Measurements from ENCODE around the gene LACTB. TPM values are rescaled to one million over a fixed set of nuclear protein-coding genes. Genes with fewer than 3 reads are reported as not detected.

The LACTB gene
- total RNA-seq, 1 experiment from 2014 or later = 17.2 TPM

GRCh38 chr15:63146684-63147083 lies 25.0 kb downstream of the LACTB start (continued):
- TF ChIP-seq PRDM15 (CRISPR knock-in tag; IDR thresholded peaks at IDR 0.05) (no peak), CREM (CRISPR knock-in tag; IDR thresholded peaks at IDR 0.05) (no peak), NFE2L1 (CRISPR knock-in tag; IDR thresholded peaks at IDR 0.05) (no peak), CBFB (CRISPR knock-in tag; IDR thresholded peaks at IDR 0.05; ENCODE audit: low read depth) (no peak), ZNF416 (CRISPR knock-in tag; IDR thresholded peaks at IDR 0.05) (no peak)

GRCh38 chr15:63151665-63152064 lies 30.0 kb downstream of the LACTB start:
- no peak for DNase-seq (ENCODE audit: low spot score)
- no peak for ATAC-seq
- peaks cover 4% of the 10 kb centered on the region; the same call in 1 of the 2 replicates for H3K9me3 Mint-ChIP-seq
- no peak for TF ChIP-seq E2F4 (CRISPR knock-in tag; IDR thresholded peaks at IDR 0.05; ENCODE audit: borderline replicate concordance, low read depth)
- TF ChIP-seq ZNF138 (CRISPR knock-in tag; conservative IDR thresholded peaks at IDR 0.05) = no peak
- H3K27ac Mint-ChIP-seq = no peak overlapping the region
- H3K4me1 Mint-ChIP-seq = peaks cover 10% of the 10 kb centered on the region
- H3K4me3 Mint-ChIP-seq = no peak overlapping the region
- peaks cover 38% of the 10 kb centered on the region for H3K36me3 Mint-ChIP-seq
- no peaks in the 10 kb centered on the region for H3K27me3 Mint-ChIP-seq (ENCODE audit: low read depth)
- ChIA-PET CTCF (no interaction called here), POLR2A (no interaction called here)

- H3K4me3 Mint-ChIP-seq = peak overlapping the region; percentile 98
- peaks cover 14% of the 10 kb centered on the region for H3K4me1 Mint-ChIP-seq
- TF ChIP-seq JAZF1 (CRISPR knock-in tag; IDR thresholded peaks at IDR 0.05) = no peak
- TF ChIP-seq NR2C2 (CRISPR knock-in tag; IDR thresholded peaks at IDR 0.05) = no peak
- no peak for TF ChIP-seq AR (CRISPR knock-in tag; IDR thresholded peaks at IDR 0.05)
- TF ChIP-seq NR3C1 (CRISPR knock-in tag; conservative IDR thresholded peaks at IDR 0.05; ENCODE audit: low read depth) = no peak
- TF ChIP-seq ZMAT4 (CRISPR knock-in tag; IDR thresholded peaks at IDR 0.05) = no peak
- TF ChIP-seq JUN (CRISPR knock-in tag; IDR thresholded peaks at IDR 0.05) = no peak
- TF ChIP-seq TEAD1 (CRISPR knock-in tag; IDR thresholded peaks at IDR 0.05) = no peak
- no peak for TF ChIP-seq ATF1 (CRISPR knock-in tag; IDR thresholded peaks at IDR 0.05)
- no peak for TF ChIP-seq MLX (CRISPR knock-in tag; IDR thresholded peaks at IDR 0.05)
- no peak for TF ChIP-seq ZNF138 (CRISPR knock-in tag; conservative IDR thresholded peaks at IDR 0.05)
- no peak for TF ChIP-seq ZNF671 (CRISPR knock-in tag; IDR thresholded peaks at IDR 0.05)
- TF ChIP-seq ETV6 (CRISPR knock-in tag; IDR thresholded peaks at IDR 0.05) = no peak
- TF ChIP-seq RELA (CRISPR knock-in tag; IDR thresholded peaks at IDR 0.05; ENCODE audit: borderline replicate concordance) = no peak
- no peak for TF ChIP-seq ESRRA (CRISPR knock-in tag; IDR thresholded peaks at IDR 0.05; ENCODE audit: borderline replicate concordance)
- TF ChIP-seq ZNF423 (CRISPR knock-in tag; IDR thresholded peaks at IDR 0.05) = no peak
- no peak for TF ChIP-seq ZNF232 (CRISPR knock-in tag; IDR thresholded peaks at IDR 0.05)
- TF ChIP-seq FOXP1 (CRISPR knock-in tag; IDR thresholded peaks at IDR 0.05; ENCODE audit: borderline replicate concordance) = no peak
- DNase-seq (ENCODE audit: low spot score) = no peak
- H3K27ac Mint-ChIP-seq = no peak overlapping the region
- ATAC-seq = no peak
- CTCF ChIA-PET = no interaction called here
- no peaks in the 10 kb centered on the region for H3K27me3 Mint-ChIP-seq (ENCODE audit: low read depth)
- H3K9me3 Mint-ChIP-seq = peaks cover 9% of the 10 kb centered on the region
- POLR2A ChIA-PET = no interaction called here
- peaks cover 35% of the 10 kb centered on the region for H3K36me3 Mint-ChIP-seq
These were observed 33.8 kb downstream of the LACTB start for GRCh38 chr15:63155486-63155885.
